Smooth muscle cell (in vitro differentiated cells): ENCODE measurements around the gene PRR15L. TPM values are rescaled to one million over a fixed set of nuclear protein-coding genes. Genes with fewer than 3 reads are reported as not detected.

Experiments
- DNase-seq: peaks from one replicate; lab custom pipeline; 2025; ENCODE audit not compliant: unreplicated experiment; lab: John Stamatoyannopoulos, UW
- H2AFZ ChIP-seq: fragments of 200-600 bp; sonication (generic); 2 replicates; pipeline ENCODE4 v1.6.0; 2016; ENCODE audit warnings: antibody characterized with exemption, low read depth, mild to moderate bottlenecking
- H3F3A ChIP-seq: fragments of 200-600 bp; sonication (generic); 2 replicates; pipeline ENCODE4 v1.6.0; 2017; ENCODE audit warnings: antibody characterized with exemption, low read depth
- H3K27ac ChIP-seq: fragments of 200-600 bp; sonication (generic); 2 replicates; pipeline ENCODE4 v1.5.1; 2016; ENCODE audit warnings: low read depth, mild to moderate bottlenecking
- H3K27me3 ChIP-seq: fragments of 200-600 bp; sonication (generic); 2 replicates; pipeline ENCODE4 v1.6.1; 2016; ENCODE audit warnings: low read depth, mild to moderate bottlenecking
- H3K36me3 ChIP-seq: fragments of 200-600 bp; sonication (generic); 2 replicates; pipeline ENCODE4 v1.5.1; 2016; ENCODE audit warnings: low read depth
- H3K4me1 ChIP-seq: fragments of 200-600 bp; sonication (generic); 2 replicates; pipeline ENCODE4 v1.5.1; 2016; ENCODE audit warnings: low read depth
- H3K4me2 ChIP-seq: fragments of 200-600 bp; sonication (generic); 2 replicates; pipeline ENCODE4 v1.6.0; 2016; ENCODE audit warnings: mild to moderate bottlenecking
- H3K4me3 ChIP-seq: fragments of 200-600 bp; sonication (generic); 2 replicates; pipeline ENCODE4 v1.5.1; 2016; ENCODE audit warnings: mild to moderate bottlenecking
- H3K79me2 ChIP-seq: fragments of 200-600 bp; sonication (generic); 2 replicates; pipeline ENCODE4 v1.6.0; 2016; ENCODE audit warnings: low read depth, mild to moderate bottlenecking
- H3K9ac ChIP-seq: fragments of 200-600 bp; sonication (generic); 2 replicates; pipeline ENCODE4 v1.6.0; 2016; ENCODE audit warnings: low read depth
- H3K9me3 ChIP-seq: fragments of 200-600 bp; sonication (generic); replicated peaks from 2 replicates; pipeline ENCODE4 v1.5.1; 2016; ENCODE audit warnings: low read depth
- H4K20me1 ChIP-seq: fragments of 200-600 bp; sonication (generic); 2 replicates; pipeline ENCODE4 v1.6.0; 2016; ENCODE audit warnings: low read depth
- WGBS: methylation state at CpG from one replicate; pipeline ENCODE4 v1.1.7; 2016; ENCODE audit warnings: low lambda C conversion rate; 5-methylcytosine and 5-hydroxymethylcytosine counted together
- polyA plus RNA-seq: library from polyadenylated mRNA; unstranded; fragments of >200 nt; fragmentation: Nextera tagmentation; extraction: Ambion mirVana; gene quantifications from 2 replicates; pipeline ENCODE4 v1.2.1, GENCODE V29; 2016
- total RNA-seq: library from RNA; depleted of rRNA; stranded (reverse); fragments of >200 nt; gene quantifications from 2 replicates; pipeline ENCODE4 v1.2.3, GENCODE V29; 2014
- TF ChIP-seq, protein P1 (sequence below): fragments of 200-600 bp; sonication (generic); IDR thresholded peaks from 2 replicates; pipeline ENCODE4 v1.5.1; 2017; ENCODE audit warnings: borderline replicate concordance, mild to moderate bottlenecking, antibody characterized with exemption; ENCODE audit not compliant: insufficient read depth, poor library complexity, severe bottlenecking

Gene PRR15L
- total and polyA plus RNA-seq, 2 experiments from 2014 or later: not detected

DNA sequence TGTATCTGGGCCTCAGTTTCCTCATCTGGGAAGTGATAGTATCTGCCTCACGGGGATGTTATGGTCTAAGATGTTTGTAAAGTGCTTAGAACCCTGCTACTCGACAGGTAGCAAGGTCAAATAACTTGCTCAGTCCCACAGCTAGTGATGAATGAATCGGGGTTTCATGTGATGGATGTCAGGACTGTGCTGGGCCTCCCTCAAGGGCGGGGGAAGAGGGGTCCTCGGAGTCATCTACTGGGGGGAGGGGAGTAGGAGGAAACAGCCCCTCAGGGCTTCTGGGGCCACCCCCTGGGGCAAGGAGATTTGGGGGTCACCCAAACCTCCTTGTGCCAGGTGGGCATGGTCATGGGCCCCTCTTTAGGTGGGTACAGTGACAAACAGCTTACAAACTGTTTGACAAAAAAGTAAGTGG, 15.6 kb downstream of the PRR15L start:
- peak overlapping the region; percentile 67 for H2AFZ ChIP-seq
- H3K36me3 ChIP-seq: no peaks in the 10 kb centered on the region
- H3K4me2 ChIP-seq: peak overlapping the region; percentile 91
- H3K79me2 ChIP-seq: no peaks in the 10 kb centered on the region
- DNase-seq: no peak
- no peak overlapping the region for H3K27ac ChIP-seq
- H3K27me3 ChIP-seq: no peaks in the 10 kb centered on the region
- 62% methylated on average over 5 of the region's 5 CpGs for WGBS
- H3K9me3 ChIP-seq: no peaks in the 10 kb centered on the region
- H3K4me3 ChIP-seq: peak overlapping the region; percentile 58
- H3K9ac ChIP-seq: no peak overlapping the region
- no peaks in the 10 kb centered on the region for H3K4me1 ChIP-seq
- TF ChIP-seq, protein P1, sequence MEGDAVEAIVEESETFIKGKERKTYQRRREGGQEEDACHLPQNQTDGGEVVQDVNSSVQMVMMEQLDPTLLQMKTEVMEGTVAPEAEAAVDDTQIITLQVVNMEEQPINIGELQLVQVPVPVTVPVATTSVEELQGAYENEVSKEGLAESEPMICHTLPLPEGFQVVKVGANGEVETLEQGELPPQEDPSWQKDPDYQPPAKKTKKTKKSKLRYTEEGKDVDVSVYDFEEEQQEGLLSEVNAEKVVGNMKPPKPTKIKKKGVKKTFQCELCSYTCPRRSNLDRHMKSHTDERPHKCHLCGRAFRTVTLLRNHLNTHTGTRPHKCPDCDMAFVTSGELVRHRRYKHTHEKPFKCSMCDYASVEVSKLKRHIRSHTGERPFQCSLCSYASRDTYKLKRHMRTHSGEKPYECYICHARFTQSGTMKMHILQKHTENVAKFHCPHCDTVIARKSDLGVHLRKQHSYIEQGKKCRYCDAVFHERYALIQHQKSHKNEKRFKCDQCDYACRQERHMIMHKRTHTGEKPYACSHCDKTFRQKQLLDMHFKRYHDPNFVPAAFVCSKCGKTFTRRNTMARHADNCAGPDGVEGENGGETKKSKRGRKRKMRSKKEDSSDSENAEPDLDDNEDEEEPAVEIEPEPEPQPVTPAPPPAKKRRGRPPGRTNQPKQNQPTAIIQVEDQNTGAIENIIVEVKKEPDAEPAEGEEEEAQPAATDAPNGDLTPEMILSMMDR: no peak
- no peaks in the 10 kb centered on the region for H4K20me1 ChIP-seq
- H3F3A ChIP-seq: no peaks in the 10 kb centered on the region

- Histone ChIP-seq H3K4me2 (peak within 1 kb of the TSS; percentile 91), H3F3A (no peaks in the 10 kb centered on the region), H2AFZ (peak within 1 kb of the TSS; percentile 67), H3K79me2 (no peaks in the 10 kb centered on the region), H3K4me3 (peak within 1 kb of the TSS; percentile 58), H3K36me3 (no peaks in the 10 kb centered on the region), H3K9ac (no peak within 1 kb of the TSS), H3K27me3 (no peaks in the 10 kb centered on the region), H3K27ac (no peak within 1 kb of the TSS), H3K4me1 (no peaks in the 10 kb centered on the region), H3K9me3 (no peaks in the 10 kb centered on the region), H4K20me1 (no peaks in the 10 kb centered on the region)
- 48% methylated on average over 43 of the region's 50 CpGs for WGBS
- DNase-seq: no peak
- TF ChIP-seq, protein P1: no peak
Observed at GRCh38 chr17:47941246-47942095, 16.2 kb downstream of the PRR15L start, which contains the start of gene PNPO. Gene PNPO (plus strand): TSS chr17:47941571. CDS start chr17:47941676, 105 bp downstream.

- TF ChIP-seq, protein P1: no peak
- H3F3A ChIP-seq: no peaks in the 10 kb centered on the region
- H3K27me3 ChIP-seq: no peaks in the 10 kb centered on the region
- H3K9ac ChIP-seq: no peak overlapping the region
- no peak for DNase-seq
- no peaks in the 10 kb centered on the region for H3K79me2 ChIP-seq
- H3K4me3 ChIP-seq: no peak overlapping the region
- H3K27ac ChIP-seq: no peak overlapping the region
- H3K9me3 ChIP-seq: no peaks in the 10 kb centered on the region
- no peak overlapping the region for H3K4me2 ChIP-seq
- no peaks in the 10 kb centered on the region for H3K36me3 ChIP-seq
- H3K4me1 ChIP-seq: no peaks in the 10 kb centered on the region
- no peaks in the 10 kb centered on the region for H4K20me1 ChIP-seq
- WGBS: 79% methylated on average over 5 of the region's 5 CpGs
- H2AFZ ChIP-seq: no peak overlapping the region
Observed at GRCh38 chr17:47937941-47938340, 19.7 kb downstream of the PRR15L start.
